LNCaP clone FGC (cell line): ENCODE results near the gene THUMPD3.
A peak's percentile ranks its signal among the peaks of the same experiment; 100 is the strongest.

Experiments used
- DNase-seq: peaks from one replicate; pipeline ENCODE4 v3.0.0-alpha.2; 2011; ENCODE audit warnings: low read depth
- H3K4me3 ChIP-seq: 2 replicates; pipeline ENCODE4 v1.5.1; 2011; ENCODE audit warnings: mild to moderate bottlenecking, low read depth, low read length, control low read depth
- TF ChIP-seq, protein P1 (sequence below): IDR thresholded peaks from 2 replicates; pipeline ENCODE4 v1.5.1; 2012; ENCODE audit warnings: mild to moderate bottlenecking; ENCODE audit not compliant: control insufficient read depth, insufficient read depth; ENCODE audit errors: extremely low read depth

Gene THUMPD3

DNA sequence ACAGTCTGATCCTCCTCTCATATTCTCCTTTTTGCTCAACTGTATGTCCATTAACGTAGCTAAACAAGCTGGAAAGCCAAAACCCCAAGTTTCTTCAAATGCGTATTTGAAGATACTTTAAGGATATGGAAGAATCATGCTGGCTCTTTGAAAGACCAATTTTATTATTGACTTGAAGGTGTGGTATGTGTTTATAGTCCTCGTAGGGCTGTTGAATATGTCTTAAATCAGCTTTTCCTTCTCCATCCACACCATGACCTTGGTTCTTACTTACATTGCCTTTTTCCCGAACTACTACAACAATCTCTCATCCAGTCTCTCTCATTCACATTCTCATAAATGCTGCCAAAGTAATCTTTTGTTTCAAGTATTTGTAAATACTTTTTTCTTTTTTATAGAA, 19.7 kb upstream of the THUMPD3 start:
- TF ChIP-seq, protein P1, sequence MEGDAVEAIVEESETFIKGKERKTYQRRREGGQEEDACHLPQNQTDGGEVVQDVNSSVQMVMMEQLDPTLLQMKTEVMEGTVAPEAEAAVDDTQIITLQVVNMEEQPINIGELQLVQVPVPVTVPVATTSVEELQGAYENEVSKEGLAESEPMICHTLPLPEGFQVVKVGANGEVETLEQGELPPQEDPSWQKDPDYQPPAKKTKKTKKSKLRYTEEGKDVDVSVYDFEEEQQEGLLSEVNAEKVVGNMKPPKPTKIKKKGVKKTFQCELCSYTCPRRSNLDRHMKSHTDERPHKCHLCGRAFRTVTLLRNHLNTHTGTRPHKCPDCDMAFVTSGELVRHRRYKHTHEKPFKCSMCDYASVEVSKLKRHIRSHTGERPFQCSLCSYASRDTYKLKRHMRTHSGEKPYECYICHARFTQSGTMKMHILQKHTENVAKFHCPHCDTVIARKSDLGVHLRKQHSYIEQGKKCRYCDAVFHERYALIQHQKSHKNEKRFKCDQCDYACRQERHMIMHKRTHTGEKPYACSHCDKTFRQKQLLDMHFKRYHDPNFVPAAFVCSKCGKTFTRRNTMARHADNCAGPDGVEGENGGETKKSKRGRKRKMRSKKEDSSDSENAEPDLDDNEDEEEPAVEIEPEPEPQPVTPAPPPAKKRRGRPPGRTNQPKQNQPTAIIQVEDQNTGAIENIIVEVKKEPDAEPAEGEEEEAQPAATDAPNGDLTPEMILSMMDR: no peak
- no peak for DNase-seq
- no peak overlapping the region for H3K4me3 ChIP-seq

DNA sequence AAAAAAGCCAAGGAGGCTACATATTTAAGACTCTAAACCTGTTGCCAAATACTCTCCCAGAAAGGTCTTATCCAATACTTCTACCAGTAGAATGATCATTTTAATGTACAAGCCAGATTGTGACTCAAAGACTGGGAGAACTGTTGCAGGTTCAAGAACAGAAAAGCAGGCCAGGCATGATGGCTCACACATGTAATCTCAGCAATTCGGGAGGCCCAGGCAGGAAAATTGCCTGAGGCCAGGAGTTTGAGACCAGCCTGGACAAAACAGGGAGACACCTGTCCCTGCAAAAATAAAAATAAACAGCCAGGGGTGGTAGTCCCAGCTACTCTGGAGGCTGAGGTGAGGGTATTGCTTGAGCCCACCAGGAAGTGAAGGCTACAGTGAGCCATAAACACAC, 17.8 kb upstream of the THUMPD3 start:
- TF ChIP-seq, protein P1: no peak
- H3K4me3 ChIP-seq: no peak overlapping the region
- no peak for DNase-seq

DNA sequence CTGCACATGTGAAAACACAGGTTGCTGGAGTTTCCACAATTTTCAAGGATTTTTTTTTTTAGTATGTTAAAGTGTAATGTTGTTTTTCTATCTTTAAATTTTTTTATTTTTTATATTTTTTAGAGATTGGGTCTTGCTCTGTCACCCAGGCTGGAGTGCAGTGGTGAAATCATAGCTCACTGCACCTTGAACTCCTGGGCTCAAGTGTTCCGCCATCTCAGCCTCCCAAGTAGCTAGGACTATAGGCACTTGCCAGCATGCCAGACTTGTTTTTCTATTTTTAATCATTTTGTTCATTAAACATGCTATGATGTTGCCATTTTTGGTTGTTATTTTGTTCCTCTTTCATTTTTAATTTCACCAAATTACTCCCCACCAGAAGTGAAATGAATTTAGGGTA, 16.7 kb upstream of the THUMPD3 start:
- DNase-seq: no peak
- TF ChIP-seq, protein P1: no peak
- no peak overlapping the region for H3K4me3 ChIP-seq

DNA sequence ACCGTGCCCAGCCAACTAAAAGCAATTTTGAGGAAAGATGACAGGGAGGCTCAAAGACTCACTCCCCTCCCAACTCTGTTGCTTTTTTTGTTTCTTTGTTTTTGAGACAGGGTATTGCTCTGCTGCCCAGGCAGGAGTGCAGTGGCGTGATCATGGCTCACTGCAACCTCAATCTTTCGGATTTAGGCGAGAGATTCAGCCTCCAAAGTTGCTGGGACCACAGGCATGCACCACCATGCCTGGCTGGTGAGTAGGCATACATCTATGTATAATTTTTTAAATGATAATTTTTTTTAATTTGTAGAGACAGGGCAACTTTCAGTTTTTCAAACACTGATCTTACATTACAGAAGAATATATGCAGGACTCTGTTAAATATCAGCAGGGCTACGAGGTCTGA, 15.8 kb upstream of the THUMPD3 start:
- TF ChIP-seq, protein P1: no peak
- H3K4me3 ChIP-seq: no peak overlapping the region

DNA sequence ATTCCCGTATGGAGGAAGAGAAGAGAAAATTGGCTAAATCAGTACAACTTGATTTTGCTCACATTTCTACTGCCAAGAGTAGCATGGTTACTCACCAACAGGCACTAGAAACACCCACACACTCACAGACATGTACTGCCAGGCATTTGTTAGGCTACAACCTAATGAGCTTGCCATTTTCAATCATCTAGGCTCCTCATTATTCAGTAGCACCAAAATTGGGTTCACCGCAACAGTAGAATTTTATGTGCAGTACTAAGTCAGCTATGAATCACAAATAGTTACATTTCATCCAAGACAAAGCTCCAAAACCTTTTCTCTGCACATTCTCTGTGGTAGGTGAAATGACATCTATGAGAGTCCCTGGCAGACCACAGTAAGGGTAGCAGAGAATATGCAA, 15.0 kb upstream of the THUMPD3 start:
- TF ChIP-seq, protein P1: no peak
- no peak for DNase-seq
- H3K4me3 ChIP-seq: no peak overlapping the region

More for the DNA sequence above, 15.8 kb upstream of the THUMPD3 start:
- no peak for DNase-seq

DNA sequence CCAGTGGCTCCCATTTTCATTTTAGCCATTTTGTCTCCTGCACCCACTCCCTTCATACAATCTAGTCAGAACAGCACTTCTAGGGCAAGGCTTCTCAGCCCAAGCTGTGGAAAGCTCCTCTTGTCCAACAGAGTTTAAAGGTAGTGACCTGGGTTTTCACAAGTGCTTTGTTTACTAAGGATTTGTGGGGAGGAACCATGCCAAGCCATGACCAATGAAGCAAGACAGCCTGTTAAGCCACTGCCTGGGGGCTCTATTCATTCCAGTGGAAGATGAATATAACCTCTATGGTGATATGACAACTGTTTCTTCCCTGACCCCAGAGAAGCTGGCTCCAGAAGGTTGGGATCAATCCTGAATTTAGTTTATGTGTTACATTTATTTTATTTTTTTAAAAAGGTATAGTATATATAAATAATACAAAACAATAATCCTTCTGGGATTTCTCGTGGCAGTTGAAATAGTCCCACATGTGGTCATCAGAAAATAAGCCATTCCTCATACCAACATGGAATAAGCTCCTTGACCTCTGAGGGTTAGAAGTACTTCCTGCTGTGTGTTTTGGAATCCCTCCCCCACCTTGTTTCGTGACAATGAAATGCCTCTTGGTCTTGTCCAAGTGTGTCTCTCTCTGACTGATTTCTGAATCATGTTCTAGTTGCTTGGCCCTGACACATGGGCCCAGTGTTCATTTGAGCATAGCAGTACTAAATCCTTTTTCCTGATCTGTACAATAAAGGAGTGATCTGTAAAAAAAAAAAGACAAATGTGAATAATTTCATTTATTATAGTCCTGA, 13.3 kb upstream of the THUMPD3 start:
- TF ChIP-seq, protein P1: no peak
- DNase-seq: peak; percentile 87

DNA sequence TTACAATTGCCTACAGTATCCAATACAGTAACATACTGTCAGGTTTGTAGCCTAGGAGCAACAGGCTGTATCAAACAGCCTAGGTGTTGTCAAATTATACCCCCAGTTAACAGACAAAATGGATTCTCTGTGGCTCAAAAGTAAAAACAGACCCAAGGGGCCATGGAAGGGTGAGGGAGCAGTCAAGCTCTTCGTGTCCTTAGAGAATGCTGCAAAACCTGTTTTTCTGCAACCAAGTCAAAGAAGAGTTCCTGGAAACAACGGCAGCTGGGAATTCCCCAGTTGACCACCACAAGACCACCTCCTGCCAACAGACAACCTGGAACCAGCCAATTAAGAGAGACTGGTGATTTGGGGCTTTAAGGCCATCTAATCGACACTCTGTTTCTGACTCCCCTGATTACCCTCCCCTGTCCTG, 11.1 kb upstream of the THUMPD3 start:
- H3K4me3 ChIP-seq: no peak overlapping the region
- TF ChIP-seq, protein P1: no peak
- DNase-seq: no peak

More for the DNA sequence above, 13.3 kb upstream of the THUMPD3 start:
- no peak overlapping the region for H3K4me3 ChIP-seq
